GM11168 (cell line): ENCODE results near the gene ATP7A.
"Not testable (repeated sequence)": the region's sequence is repeated elsewhere in the genome, so short reads cannot be mapped to it uniquely, and the experiment has no call there.

Experiments
- in situ Hi-C: fragments of 300-500 bp; cut with MboI; formaldehyde crosslinking; loops from one replicate; pipeline ENCODE4 v1.12.0; 2022; ENCODE audit warnings: low sequenced_read_pairs; ENCODE audit not compliant: unreplicated experiment

The ATP7A gene

DNA sequence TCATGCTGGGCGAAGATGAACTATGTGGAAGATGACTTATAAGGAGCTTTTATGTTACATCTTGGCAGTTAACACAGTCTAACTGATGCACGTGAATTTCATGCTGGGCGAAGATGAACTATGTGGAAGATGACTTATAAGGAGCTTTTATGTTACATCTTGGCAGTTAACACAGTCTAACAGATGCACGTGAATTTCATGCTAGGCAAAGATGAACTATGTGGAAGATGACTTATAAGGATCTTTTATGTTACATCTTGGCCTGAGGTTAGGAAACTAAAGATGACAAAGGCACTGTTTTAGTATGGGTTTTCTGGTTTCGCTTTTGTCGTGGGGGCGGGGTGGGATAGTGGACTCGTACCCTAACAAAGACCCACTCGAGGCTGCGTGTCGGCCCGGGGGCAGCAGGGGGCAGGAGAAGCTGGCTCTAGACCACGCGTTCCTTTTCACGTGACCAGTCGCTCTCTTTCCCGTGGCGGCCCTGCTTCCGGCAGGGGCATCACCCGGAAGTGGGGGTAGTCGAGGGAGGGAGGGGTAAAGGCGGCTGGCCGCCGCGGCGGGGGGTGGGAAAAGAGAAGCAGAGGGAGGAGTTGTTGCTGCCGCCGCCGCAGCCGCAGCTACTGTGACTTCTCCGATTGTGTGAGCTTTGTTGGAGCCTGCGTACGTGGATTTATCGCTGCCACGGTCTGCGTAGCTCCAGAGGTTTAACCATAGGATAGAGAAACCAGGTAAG, at the start of gene ATP7A:
Gene ATP7A, plus strand, starts transcription at position 586 of the 733 bp plus-strand sequence. CDS start 60,949 bp downstream, outside the sequence.
- in situ Hi-C loops = loop anchor here (10.0 to 25.0 kb wide), 2 partner anchors 115 to 427 kb away; partner anchors contain the start of gene CYSLTR1

GRCh38 chrX:77875372-77875771, 35.1 kb upstream of the ATP7A start:
- in situ Hi-C loops = no loop called here

DNA sequence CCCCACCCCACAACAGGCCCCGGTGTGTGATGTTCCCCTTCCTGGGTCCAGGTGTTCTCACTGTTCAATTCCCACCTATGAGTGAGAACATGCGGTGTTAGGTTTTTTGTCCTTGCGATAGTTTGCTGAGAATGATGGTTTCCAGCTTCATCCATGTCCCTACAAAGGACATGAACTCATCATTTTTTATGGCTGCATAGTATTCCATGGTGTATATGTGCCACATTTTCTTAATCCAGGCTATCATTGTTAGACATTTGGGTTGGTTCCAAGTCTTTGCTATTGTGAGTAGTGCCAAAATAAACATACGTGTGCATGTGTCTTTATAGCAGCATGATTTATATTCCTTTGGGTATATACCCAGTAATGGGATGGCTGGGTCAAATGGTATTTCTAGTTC, 29.1 kb upstream of the ATP7A start:
- in situ Hi-C loops = not testable (repeated sequence)

DNA sequence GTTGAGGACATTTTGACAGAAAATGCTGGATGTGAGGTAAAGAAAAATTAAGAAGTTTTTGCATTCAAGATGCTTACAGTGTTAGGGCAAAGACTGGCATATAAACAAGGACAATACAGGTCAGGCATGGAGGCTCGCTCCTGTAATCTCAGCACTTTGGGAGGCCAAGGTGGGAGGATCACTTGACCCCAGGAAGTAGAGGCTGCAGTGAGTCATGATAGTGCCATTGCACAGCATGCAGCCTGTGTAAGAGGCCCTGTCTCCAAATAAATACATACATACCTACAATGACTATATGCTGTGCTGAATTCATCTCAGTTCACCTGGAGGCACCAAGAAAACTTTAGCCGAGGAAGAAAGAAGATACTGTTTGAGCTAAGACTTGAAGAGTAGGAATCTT, 17.6 kb upstream of the ATP7A start:
- in situ Hi-C loops = no loop called here

DNA sequence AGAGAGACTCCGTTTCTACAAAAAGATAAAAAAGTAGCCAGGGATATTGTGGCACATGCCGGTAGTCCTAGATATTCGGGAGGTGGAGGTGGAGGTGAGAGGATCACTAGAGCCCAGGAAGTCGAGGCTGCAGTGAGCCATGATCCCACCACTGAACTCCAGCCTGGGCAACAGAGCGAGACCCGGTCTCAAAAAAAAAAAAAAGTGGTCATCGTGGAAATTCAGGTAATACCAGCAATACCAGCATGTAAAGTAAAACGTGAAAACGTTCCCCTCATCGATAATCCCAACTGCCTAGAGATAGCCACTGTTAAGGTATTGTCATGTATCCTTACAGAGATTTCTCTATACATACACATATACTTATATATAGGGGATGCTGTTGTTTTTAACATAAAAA, 16.8 kb upstream of the ATP7A start:
- in situ Hi-C loops = no loop called here

DNA sequence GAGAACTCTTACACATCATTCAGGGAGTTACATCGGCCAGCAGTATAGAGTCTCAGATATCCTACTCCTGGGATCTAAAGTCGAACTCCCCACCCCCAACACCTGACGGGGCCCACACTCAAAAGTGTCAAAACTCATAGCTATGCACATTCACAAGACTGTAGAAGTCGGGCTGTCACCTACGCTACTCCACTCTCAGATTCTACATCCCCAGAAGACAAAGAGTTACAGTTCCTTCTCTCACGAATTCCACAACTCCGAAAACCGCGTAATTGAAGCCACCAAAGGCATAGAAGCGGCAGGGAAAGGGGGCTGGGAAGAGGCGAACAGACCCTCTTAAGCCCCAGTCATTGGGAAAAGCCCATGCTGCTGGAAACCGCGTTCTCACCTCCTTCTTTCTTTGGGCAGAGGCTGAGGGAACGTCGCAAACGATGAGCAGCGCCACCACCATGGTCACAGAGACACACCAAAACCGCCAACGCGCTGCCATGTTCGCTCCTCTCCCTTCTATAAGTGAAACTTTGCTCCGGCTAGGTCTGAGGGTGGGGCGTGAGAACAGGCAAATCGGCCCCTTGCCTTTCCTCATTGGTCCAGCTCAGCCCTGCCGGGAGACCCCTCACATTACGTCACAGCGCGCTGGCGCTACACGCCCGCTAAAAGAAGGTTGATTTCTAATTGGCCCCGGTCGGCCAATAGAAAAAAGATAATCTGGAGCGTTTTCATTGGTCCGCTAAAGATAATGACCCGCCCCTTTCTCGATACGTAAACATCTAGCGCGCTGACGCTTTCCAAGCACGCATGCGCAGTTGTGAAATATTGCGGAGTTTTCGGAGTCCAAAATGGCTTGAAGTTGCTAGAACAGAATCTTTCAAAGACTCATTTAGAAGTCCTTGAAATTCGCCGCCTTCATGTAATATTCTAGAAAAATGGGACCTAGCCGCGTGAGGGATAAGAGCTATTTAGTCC, 15.3 kb upstream of the ATP7A start, which contains the start of gene MAGT1:
Gene MAGT1, minus strand, starts transcription at position 515 of the 966 bp plus-strand sequence. Its CDS starts 25 bp downstream, at position 490.
- in situ Hi-C loops = no loop called here

DNA sequence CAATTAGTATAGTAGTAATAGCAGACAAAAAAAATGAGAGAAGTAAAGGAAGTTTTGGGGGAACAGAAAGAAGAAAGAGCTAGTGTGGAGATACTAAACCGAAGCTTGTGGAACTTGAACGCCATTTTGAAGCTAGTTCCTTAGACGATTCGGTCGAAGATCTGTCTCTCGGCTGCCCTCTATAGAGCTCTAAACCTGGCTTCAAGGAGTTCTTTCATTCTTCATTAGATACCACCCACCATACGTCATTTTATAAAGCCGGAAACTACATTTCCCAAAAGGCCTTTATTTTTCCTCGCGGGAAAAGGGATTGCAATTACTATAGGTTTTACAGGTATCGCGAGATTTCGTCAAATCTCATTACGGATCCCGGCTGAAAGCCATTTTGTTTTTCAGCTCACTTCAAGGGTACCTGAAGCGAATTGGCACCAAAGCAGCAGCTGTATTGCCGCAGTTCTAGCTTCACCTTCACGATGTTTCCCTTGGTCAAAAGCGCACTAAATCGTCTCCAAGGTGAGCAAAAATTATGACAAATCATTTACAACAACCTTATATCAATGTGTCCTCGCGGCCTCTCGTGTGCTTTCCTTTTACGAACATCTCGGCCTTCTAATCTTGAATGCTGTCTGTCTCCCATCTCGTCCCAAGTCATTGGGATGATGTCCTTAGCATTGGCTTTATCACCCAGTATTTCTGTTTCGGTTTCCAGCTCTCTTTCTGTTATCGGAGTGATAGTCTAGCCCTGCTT, 11.2 kb upstream of the ATP7A start, which contains the start of gene COX7B:
Gene COX7B, plus strand, starts transcription at position 388 of the 748 bp plus-strand sequence. Its CDS starts 86 bp downstream, at position 474.
- in situ Hi-C loops = no loop called here

GRCh38 chrX:77900688-77901087, 9.8 kb upstream of the ATP7A start:
- in situ Hi-C loops = loop anchor here (25.0 kb wide), 1 partner anchor 437 kb away; the partner anchor contains the start of gene CYSLTR1

DNA sequence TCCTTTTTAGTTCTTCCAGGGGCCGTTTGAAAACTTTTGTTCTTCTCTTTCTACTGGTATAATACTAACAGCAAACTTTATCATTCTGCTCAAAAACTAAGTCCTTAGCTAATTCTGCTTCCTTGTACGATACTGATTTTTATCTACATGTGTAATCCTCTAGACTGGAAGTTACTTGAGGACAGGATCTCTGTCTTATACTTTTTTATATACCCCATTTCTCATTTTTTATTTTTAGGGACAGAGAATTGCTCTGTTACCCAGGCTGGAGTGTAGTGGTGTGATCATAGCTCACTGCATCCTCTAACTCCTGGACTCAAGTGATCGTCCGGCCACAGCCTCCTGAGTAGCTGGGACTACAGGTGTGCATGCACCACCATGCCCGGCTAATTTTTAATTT, 9.0 kb upstream of the ATP7A start:
- in situ Hi-C loops = loop anchor here (25.0 kb wide), 1 partner anchor 436 kb away; the partner anchor contains the start of gene CYSLTR1

- in situ Hi-C loops = loop anchor here (10.0 to 25.0 kb wide), 2 partner anchors 107 to 420 kb away; partner anchors contain the start of gene CYSLTR1
Measured at GRCh38 chrX:77917294-77917933, 6.9 kb downstream of the ATP7A start.

DNA sequence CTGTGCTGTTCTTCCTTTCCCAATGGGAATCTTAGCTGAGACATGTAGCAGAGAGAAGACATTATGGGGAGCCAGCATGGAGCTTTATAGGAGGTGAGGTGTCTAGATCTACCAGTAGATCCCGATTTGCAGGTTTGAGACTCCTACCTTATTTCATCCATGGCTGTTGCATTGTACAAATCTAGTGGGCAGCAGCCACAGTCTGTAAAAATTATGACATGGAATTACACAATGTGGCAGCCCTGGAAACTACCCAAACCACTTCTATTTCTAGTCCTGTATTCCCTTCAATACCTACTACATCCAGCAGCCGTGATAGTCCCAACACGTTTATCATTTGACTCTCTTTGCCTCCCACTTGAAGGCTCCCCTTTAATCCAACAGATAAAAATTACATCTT, 8.1 kb downstream of the ATP7A start:
- in situ Hi-C loops = loop anchor here (10.0 to 25.0 kb wide), 2 partner anchors 106 to 419 kb away; partner anchors contain the start of gene CYSLTR1

DNA sequence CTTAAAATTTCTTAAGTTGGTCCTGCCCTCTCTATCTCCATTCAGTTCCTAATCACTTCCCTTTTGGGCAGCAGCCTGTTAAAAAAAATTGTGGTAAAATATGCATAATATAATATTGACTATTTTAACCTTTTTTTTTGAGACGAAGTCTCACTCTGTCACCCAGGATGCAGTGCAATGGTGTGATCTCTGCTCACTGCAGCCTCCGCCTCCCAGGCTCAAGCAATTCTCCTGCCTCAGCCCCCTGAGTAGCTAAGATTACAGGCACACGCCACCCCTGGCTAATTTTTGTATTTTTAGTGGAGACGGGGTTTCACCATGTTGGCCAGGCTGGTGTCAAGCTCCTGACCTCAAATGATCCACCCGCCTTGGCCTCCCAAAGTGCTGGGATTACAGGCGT, 8.9 kb downstream of the ATP7A start:
- in situ Hi-C loops = loop anchor here (10.0 to 25.0 kb wide), 2 partner anchors 105 to 418 kb away; partner anchors contain the start of gene CYSLTR1

DNA sequence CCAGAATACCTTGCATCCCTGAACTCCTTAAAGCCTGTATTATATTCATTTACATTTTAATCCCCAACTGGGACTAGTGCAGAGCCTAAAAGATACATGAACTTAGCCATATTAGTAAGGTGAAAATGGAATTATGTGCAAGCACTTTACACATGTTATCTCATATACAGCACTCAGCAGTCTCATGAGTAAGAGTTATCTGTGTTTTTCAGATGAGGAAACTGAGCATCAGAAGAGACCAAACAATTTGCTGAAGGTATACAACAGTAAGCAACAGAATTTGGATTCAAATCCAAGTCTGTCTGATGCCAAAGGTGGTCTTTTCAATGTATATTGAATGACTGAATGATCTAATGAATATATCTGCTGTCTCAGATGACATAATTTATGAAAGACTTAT, 12.3 kb downstream of the ATP7A start:
- in situ Hi-C loops = loop anchor here (25.0 kb wide), 1 partner anchor 415 kb away; the partner anchor contains the start of gene CYSLTR1

DNA sequence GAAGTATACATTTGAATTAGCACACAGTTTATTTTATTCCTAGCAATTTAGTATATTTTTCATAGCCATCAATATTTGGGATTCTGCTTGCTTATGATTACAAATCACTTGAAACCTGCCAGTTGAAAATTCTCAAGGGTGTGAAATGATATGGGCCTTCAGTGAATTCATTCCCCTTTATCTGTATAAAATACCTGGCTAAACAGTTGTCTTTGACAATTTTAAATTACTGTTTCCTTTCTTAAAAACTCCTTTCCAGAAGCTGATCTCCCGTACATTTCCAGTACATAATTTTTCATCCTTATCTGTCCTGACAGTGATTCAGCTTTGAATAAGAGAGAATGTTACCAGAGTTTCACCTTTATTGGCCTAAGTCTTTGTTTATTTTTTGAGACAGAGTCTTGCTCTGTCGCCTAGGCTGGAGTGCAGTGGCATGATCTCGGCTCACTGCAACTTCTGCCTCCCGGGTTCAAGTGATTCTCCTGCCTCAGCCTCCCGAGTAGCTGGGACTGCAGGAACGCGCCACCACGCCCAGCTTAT, 13.9 kb downstream of the ATP7A start:
- in situ Hi-C loops = loop anchor here (25.0 kb wide), 1 partner anchor 413 kb away; the partner anchor contains the start of gene CYSLTR1

- in situ Hi-C loops = no loop called here
Measured at GRCh38 chrX:77925764-77926163, 15.3 kb downstream of the ATP7A start.

GRCh38 chrX:77930581-77930980, 20.1 kb downstream of the ATP7A start:
- in situ Hi-C loops = no loop called here

DNA sequence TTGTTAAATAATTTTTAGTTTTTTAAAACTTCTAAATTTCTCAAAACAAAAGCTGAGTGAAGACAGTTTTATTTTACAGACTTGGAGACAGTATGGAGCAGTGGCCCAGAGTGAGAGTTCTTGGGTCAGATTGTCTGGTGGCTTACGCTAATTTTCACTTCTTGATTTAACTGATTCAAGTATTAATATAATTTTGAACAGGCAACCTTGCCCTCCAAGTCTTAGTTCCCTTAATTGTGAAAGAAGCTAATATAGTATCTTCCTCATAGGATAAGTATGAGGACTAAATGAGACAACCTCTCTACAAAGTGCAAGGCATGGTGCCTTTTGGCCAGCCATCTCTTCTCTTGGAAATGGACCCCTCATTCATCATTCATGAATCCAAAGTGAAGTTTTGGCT, 25.4 kb downstream of the ATP7A start:
- in situ Hi-C loops = no loop called here

DNA sequence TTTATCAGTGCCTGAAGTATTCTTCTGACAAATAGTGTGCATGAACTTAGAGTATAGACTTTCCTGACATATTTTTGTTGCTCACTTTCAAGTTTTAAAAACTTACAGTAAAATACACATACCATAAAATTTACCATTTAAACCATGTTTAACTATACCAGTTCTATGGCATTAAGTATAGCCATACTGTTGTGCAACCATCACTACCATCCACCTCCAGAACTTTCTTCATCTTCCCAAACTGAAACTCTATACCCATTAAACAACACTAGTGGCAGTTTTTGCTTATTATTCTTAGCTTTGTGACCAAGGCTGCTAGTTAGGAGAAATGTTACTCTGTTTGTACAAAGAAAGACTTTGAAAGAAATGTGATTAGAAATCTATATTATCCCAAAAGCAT, 25.8 kb downstream of the ATP7A start:
- in situ Hi-C loops = no loop called here

DNA sequence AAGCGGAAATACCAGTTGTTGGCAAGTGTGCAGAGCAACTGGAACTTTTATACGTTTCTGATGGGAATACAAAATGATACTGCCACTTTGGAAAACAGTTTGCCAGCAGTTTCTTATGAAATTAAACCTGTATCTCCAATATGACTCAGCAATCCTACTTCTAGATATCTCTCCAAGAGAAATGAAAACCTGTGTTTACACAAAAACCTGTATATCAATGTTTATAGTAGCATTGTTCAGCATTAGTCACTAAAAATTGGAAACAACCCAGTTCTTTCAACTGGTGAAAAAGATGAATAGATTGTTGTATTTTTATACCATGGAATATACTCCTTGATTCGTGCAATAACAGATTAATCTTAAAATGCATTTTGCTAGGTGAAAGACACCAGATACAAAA, 26.8 kb downstream of the ATP7A start:
- in situ Hi-C loops = no loop called here
